ENCODE data around the gene FAM110D. TPM values are rescaled to one million over a fixed set of nuclear protein-coding genes. Genes with fewer than 3 reads are reported as not detected.

FAM110D gene
- total RNA-seq, 1 experiment from 2014 or later, result 0.55 TPM

DNA sequence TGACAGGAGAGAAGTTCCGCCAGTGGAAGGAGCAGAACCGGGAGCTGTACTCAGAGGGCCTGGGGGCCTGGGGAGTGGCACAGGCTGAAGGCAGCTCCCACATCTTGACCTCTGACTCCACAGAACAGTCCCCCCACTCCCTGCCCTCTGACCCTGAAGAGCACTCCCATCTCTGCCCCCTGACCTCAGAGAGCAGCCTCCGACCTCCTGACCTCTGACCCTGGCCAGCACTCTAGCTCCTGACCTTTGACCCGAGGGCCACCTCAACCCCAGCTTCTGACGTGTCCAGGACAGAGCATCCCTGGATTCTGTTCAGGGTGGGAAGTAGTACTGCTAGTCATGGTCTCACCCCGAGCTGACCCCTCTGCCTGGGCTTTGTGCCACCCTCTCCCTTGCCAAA lies 30.5 kb downstream of the FAM110D start:
- no peaks in the 10 kb centered on the region for H3K9me3 Mint-ChIP-seq
- no peaks in the 10 kb centered on the region; the same call in 1 of the 2 replicates for H3K27me3 Mint-ChIP-seq (ENCODE audit: low read depth)
- ChIA-PET POLR2A (interaction anchor here (1.9 kb wide), 1 partner anchor 45 kb away, joined by 9 read pairs; the partner anchor contains the start of gene CEP85), CTCF (interaction anchor here (1.0 to 5.9 kb wide), 15 partner anchors 12 to 385 kb away, joined by 4 to 165 read pairs (median 14); partner anchors contain the start of genes C1orf232, CEP85, CNKSR1 and SH3BGRL3)
- no peak overlapping the region for H3K4me3 Mint-ChIP-seq
- no peak for DNase-seq (ENCODE audit: low spot score)
- H3K36me3 Mint-ChIP-seq, result peaks cover 3% of the 10 kb centered on the region; the same call in 1 of the 2 replicates
- H3K27ac Mint-ChIP-seq, result no peak overlapping the region
- TF ChIP-seq, protein P1, sequence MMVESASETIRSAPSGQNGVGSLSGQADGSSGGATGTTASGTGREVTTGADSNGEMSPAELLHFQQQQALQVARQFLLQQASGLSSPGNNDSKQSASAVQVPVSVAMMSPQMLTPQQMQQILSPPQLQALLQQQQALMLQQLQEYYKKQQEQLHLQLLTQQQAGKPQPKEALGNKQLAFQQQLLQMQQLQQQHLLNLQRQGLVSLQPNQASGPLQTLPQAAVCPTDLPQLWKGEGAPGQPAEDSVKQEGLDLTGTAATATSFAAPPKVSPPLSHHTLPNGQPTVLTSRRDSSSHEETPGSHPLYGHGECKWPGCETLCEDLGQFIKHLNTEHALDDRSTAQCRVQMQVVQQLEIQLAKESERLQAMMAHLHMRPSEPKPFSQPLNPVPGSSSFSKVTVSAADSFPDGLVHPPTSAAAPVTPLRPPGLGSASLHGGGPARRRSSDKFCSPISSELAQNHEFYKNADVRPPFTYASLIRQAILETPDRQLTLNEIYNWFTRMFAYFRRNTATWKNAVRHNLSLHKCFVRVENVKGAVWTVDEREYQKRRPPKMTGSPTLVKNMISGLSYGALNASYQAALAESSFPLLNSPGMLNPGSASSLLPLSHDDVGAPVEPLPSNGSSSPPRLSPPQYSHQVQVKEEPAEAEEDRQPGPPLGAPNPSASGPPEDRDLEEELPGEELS (CRISPR knock-in tag; IDR thresholded peaks at IDR 0.05), result no peak
- TF ChIP-seq ESRRA (CRISPR knock-in tag; IDR thresholded peaks at IDR 0.05; ENCODE audit: borderline replicate concordance), result no peak
- TF ChIP-seq NR3C1 (CRISPR knock-in tag; conservative IDR thresholded peaks at IDR 0.05; ENCODE audit: low read depth), result no peak
- TF ChIP-seq NFE2L1 (CRISPR knock-in tag; IDR thresholded peaks at IDR 0.05), result no peak
- TF ChIP-seq, protein P2, sequence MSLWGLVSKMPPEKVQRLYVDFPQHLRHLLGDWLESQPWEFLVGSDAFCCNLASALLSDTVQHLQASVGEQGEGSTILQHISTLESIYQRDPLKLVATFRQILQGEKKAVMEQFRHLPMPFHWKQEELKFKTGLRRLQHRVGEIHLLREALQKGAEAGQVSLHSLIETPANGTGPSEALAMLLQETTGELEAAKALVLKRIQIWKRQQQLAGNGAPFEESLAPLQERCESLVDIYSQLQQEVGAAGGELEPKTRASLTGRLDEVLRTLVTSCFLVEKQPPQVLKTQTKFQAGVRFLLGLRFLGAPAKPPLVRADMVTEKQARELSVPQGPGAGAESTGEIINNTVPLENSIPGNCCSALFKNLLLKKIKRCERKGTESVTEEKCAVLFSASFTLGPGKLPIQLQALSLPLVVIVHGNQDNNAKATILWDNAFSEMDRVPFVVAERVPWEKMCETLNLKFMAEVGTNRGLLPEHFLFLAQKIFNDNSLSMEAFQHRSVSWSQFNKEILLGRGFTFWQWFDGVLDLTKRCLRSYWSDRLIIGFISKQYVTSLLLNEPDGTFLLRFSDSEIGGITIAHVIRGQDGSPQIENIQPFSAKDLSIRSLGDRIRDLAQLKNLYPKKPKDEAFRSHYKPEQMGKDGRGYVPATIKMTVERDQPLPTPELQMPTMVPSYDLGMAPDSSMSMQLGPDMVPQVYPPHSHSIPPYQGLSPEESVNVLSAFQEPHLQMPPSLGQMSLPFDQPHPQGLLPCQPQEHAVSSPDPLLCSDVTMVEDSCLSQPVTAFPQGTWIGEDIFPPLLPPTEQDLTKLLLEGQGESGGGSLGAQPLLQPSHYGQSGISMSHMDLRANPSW (CRISPR knock-in tag; conservative IDR thresholded peaks at IDR 0.05; ENCODE audit: low read depth), result no peak
- TF ChIP-seq ETV6 (CRISPR knock-in tag; IDR thresholded peaks at IDR 0.05), result no peak
- no peak for TF ChIP-seq SOX15 (CRISPR knock-in tag; IDR thresholded peaks at IDR 0.05)
- no peak for TF ChIP-seq ZNF138 (CRISPR knock-in tag; conservative IDR thresholded peaks at IDR 0.05)
- TF ChIP-seq, protein P3, sequence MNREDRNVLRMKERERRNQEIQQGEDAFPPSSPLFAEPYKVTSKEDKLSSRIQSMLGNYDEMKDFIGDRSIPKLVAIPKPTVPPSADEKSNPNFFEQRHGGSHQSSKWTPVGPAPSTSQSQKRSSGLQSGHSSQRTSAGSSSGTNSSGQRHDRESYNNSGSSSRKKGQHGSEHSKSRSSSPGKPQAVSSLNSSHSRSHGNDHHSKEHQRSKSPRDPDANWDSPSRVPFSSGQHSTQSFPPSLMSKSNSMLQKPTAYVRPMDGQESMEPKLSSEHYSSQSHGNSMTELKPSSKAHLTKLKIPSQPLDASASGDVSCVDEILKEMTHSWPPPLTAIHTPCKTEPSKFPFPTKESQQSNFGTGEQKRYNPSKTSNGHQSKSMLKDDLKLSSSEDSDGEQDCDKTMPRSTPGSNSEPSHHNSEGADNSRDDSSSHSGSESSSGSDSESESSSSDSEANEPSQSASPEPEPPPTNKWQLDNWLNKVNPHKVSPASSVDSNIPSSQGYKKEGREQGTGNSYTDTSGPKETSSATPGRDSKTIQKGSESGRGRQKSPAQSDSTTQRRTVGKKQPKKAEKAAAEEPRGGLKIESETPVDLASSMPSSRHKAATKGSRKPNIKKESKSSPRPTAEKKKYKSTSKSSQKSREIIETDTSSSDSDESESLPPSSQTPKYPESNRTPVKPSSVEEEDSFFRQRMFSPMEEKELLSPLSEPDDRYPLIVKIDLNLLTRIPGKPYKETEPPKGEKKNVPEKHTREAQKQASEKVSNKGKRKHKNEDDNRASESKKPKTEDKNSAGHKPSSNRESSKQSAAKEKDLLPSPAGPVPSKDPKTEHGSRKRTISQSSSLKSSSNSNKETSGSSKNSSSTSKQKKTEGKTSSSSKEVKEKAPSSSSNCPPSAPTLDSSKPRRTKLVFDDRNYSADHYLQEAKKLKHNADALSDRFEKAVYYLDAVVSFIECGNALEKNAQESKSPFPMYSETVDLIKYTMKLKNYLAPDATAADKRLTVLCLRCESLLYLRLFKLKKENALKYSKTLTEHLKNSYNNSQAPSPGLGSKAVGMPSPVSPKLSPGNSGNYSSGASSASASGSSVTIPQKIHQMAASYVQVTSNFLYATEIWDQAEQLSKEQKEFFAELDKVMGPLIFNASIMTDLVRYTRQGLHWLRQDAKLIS (CRISPR knock-in tag; IDR thresholded peaks at IDR 0.05; ENCODE audit: borderline replicate concordance), result no peak
- TF ChIP-seq FOXJ3 (CRISPR knock-in tag; IDR thresholded peaks at IDR 0.05; ENCODE audit: borderline replicate concordance), result no peak
- TF ChIP-seq ZNF232 (CRISPR knock-in tag; IDR thresholded peaks at IDR 0.05), result no peak
- TF ChIP-seq, protein P4, sequence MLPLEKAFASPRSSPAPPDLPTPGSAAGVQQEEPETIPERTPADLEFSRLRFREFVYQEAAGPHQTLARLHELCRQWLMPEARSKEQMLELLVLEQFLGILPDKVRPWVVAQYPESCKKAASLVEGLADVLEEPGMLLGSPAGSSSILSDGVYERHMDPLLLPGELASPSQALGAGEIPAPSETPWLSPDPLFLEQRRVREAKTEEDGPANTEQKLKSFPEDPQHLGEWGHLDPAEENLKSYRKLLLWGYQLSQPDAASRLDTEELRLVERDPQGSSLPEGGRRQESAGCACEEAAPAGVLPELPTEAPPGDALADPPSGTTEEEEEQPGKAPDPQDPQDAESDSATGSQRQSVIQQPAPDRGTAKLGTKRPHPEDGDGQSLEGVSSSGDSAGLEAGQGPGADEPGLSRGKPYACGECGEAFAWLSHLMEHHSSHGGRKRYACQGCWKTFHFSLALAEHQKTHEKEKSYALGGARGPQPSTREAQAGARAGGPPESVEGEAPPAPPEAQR (CRISPR knock-in tag; IDR thresholded peaks at IDR 0.05), result no peak
- no peak for TF ChIP-seq RORB (CRISPR knock-in tag; IDR thresholded peaks at IDR 0.05)
- no peak for TF ChIP-seq TEAD4 (CRISPR knock-in tag; IDR thresholded peaks at IDR 0.05)
- no peak for TF ChIP-seq JUN (CRISPR knock-in tag; IDR thresholded peaks at IDR 0.05)
- TF ChIP-seq, protein P5, sequence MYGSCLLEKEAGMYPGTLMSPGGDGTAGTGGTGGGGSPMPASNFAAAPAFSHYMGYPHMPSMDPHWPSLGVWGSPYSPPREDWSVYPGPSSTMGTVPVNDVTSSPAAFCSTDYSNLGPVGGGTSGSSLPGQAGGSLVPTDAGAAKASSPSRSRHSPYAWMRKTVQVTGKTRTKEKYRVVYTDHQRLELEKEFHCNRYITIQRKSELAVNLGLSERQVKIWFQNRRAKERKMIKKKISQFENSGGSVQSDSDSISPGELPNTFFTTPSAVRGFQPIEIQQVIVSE (CRISPR knock-in tag; IDR thresholded peaks at IDR 0.05; ENCODE audit: borderline replicate concordance), result no peak
- TF ChIP-seq ATF1 (CRISPR knock-in tag; IDR thresholded peaks at IDR 0.05), result no peak
- TF ChIP-seq, protein P6, sequence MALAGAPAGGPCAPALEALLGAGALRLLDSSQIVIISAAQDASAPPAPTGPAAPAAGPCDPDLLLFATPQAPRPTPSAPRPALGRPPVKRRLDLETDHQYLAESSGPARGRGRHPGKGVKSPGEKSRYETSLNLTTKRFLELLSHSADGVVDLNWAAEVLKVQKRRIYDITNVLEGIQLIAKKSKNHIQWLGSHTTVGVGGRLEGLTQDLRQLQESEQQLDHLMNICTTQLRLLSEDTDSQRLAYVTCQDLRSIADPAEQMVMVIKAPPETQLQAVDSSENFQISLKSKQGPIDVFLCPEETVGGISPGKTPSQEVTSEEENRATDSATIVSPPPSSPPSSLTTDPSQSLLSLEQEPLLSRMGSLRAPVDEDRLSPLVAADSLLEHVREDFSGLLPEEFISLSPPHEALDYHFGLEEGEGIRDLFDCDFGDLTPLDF (CRISPR knock-in tag; IDR thresholded peaks at IDR 0.05), result no peak
- TF ChIP-seq, protein P7, sequence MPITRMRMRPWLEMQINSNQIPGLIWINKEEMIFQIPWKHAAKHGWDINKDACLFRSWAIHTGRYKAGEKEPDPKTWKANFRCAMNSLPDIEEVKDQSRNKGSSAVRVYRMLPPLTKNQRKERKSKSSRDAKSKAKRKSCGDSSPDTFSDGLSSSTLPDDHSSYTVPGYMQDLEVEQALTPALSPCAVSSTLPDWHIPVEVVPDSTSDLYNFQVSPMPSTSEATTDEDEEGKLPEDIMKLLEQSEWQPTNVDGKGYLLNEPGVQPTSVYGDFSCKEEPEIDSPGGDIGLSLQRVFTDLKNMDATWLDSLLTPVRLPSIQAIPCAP (CRISPR knock-in tag; IDR thresholded peaks at IDR 0.05), result no peak
- no peak for TF ChIP-seq IRF2 (CRISPR knock-in tag; IDR thresholded peaks at IDR 0.05; ENCODE audit: borderline replicate concordance, low read depth)
- peaks cover 17% of the 10 kb centered on the region for H3K4me1 Mint-ChIP-seq
- ATAC-seq, result no peak
